GM20431 (cell line): ENCODE results near the gene COL19A1.
"Not testable (repeated sequence)": the region's sequence is repeated elsewhere in the genome, so short reads cannot be mapped to it uniquely, and the experiment has no call there.

Experiments
- in situ Hi-C: fragments of 300-500 bp; cut with MseI, MboI; formaldehyde crosslinking; loops from one replicate; pipeline ENCODE4 v1.15.0; 2020; ENCODE audit warnings: low sequenced_read_pairs; ENCODE audit not compliant: unreplicated experiment

COL19A1 gene

GRCh38 chr6:69863766-69864165 lies 2.6 kb upstream of the COL19A1 start:
- in situ Hi-C loops = no loop called here

- in situ Hi-C loops = no loop called here
Measured at GRCh38 chr6:69865126-69865525, 1.2 kb upstream of the COL19A1 start.

- in situ Hi-C loops = no loop called here
Measured at GRCh38 chr6:69866770-69867638, 648 bp downstream of the COL19A1 start.

- in situ Hi-C loops = no loop called here
Measured at GRCh38 chr6:69867639-69867976, 1.3 kb downstream of the COL19A1 start.

GRCh38 chr6:69868252-69868804 lies 2.0 kb downstream of the COL19A1 start:
- in situ Hi-C loops = no loop called here

- in situ Hi-C loops = no loop called here
Measured at GRCh38 chr6:69868961-69869360, 2.6 kb downstream of the COL19A1 start.

- in situ Hi-C loops = no loop called here
Measured at GRCh38 chr6:69871107-69871506, 4.8 kb downstream of the COL19A1 start.

GRCh38 chr6:69873291-69873690 lies 6.9 kb downstream of the COL19A1 start:
- in situ Hi-C loops = no loop called here

GRCh38 chr6:69875715-69876114 lies 9.4 kb downstream of the COL19A1 start:
- in situ Hi-C loops = no loop called here

- in situ Hi-C loops = no loop called here
Measured at GRCh38 chr6:69878795-69879194, 12.4 kb downstream of the COL19A1 start.

GRCh38 chr6:69880601-69881000 lies 14.2 kb downstream of the COL19A1 start:
- in situ Hi-C loops = no loop called here

- in situ Hi-C loops = no loop called here
Measured at GRCh38 chr6:69881322-69882151, 15.2 kb downstream of the COL19A1 start.

GRCh38 chr6:69883551-69883950 lies 17.2 kb downstream of the COL19A1 start:
- in situ Hi-C loops = no loop called here

GRCh38 chr6:69884231-69884630 lies 17.9 kb downstream of the COL19A1 start:
- in situ Hi-C loops = no loop called here

- in situ Hi-C loops = no loop called here
Measured at GRCh38 chr6:69887026-69887425, 20.7 kb downstream of the COL19A1 start.

GRCh38 chr6:69887714-69888345 lies 21.5 kb downstream of the COL19A1 start:
- in situ Hi-C loops = no loop called here

GRCh38 chr6:69888482-69889233 lies 22.3 kb downstream of the COL19A1 start:
- in situ Hi-C loops = no loop called here

- in situ Hi-C loops = not testable (repeated sequence)
Measured at GRCh38 chr6:69889234-69889974, 23.0 kb downstream of the COL19A1 start.

GRCh38 chr6:69892561-69892960 lies 26.2 kb downstream of the COL19A1 start:
- in situ Hi-C loops = not testable (repeated sequence)
